ENCODE data around the gene TUT4. TPM values are rescaled to one million over a fixed set of nuclear protein-coding genes. Genes with fewer than 3 reads are reported as not detected.

Gene TUT4
- total and polyA plus RNA-seq, 7 donors, result 13.3 to 70.5 (median 50.3) TPM

DNA sequence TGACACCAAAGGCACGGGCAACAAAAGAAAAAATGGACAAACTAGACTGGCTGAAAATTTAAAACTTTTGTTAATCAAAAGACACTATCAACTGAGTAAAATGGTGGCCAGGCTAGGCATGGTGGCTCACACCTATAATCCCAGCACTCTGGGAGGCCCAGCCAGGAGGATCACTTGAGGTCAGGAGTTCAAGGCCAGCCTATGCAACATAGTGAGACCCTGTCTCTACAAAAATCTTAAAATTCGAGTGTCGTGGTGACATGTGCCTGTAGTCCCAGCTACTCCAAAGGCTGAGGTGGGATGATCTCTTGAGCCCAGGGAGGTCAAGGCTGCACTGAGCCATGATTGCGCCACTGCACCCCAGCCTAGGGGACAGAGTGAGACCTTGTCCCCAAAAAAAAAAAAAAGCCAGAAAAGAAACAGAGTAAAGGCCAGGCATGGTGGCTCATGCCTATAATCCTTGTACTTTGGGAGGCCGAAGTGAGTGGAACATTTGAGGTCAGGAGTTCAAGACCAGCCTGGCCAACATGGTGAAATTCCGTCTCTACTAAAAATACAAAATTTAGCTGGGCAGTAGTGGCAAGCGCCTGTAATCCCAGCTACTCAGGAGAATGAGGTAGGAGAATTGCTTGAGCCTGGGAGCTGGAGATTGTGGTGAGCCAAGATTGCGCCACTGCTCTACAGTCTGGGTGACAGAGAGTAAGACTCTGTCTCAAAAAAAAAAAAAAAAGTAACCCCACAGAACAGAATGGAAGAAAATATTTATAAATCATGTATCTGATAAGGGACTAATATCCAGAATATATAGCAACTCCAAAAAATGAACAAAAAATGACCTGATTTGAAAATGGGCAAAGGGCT, 8.0 kb downstream of the TUT4 start:
- Histone ChIP-seq H3K4me1 (peaks cover 18% of the 10 kb centered on the region), H3K36me3 (ENCODE audit: insufficient read depth in 1 of 2, low read depth in 1 of 2) (no peaks in the 10 kb centered on the region), H3K9me3 (peaks cover 28% of the 10 kb centered on the region), H3K27ac (no peak overlapping the region), H3K27me3 (ENCODE audit: insufficient read depth in 3 of 3, low read length in 2 of 3) (no peaks in the 10 kb centered on the region), H3K4me3 (no peak overlapping the region)
- DNase-seq, result no peak
- TF ChIP-seq, protein P1, sequence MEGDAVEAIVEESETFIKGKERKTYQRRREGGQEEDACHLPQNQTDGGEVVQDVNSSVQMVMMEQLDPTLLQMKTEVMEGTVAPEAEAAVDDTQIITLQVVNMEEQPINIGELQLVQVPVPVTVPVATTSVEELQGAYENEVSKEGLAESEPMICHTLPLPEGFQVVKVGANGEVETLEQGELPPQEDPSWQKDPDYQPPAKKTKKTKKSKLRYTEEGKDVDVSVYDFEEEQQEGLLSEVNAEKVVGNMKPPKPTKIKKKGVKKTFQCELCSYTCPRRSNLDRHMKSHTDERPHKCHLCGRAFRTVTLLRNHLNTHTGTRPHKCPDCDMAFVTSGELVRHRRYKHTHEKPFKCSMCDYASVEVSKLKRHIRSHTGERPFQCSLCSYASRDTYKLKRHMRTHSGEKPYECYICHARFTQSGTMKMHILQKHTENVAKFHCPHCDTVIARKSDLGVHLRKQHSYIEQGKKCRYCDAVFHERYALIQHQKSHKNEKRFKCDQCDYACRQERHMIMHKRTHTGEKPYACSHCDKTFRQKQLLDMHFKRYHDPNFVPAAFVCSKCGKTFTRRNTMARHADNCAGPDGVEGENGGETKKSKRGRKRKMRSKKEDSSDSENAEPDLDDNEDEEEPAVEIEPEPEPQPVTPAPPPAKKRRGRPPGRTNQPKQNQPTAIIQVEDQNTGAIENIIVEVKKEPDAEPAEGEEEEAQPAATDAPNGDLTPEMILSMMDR (IDR thresholded peaks at IDR 0.05), result no peak
- WGBS, 3 donors, result 97 to 98% (median 97%) methylated on average over 8 of the region's 8 CpGs
- ATAC-seq, result no peak
- intact Hi-C loops (cut with DNase I), result no loop called here

DNA sequence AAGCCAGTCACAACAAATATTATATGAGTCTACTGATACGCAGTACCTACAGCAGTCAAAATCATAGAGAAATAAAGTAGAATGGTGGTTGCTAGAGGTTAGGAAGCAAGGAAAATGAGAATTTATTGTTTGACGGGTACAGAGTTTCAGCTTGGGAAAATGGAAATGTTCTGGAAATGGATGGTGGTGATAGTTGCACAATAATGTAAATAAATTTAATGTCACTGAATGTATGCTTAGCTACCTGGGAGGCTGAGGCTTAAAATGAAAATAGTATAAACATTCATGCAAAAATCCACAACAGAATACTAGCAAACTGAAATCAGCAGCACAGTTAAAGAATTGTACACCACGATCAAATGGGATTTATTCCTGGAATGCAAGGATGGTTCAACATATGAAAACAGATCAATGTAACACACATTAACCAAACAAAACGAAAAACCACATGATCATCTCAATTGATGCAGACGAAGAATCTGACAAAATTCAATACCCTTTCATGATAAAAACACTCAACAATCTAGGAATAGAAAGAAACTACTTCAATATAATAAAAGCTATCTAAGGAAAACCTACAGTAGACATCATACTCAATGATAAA, 10.7 kb downstream of the TUT4 start:
- no peaks in the 10 kb centered on the region for H3K36me3 ChIP-seq (ENCODE audit: insufficient read depth in 1 of 2, low read depth in 1 of 2)
- H3K4me3 ChIP-seq, result no peak overlapping the region
- H3K27ac ChIP-seq, result no peak overlapping the region
- TF ChIP-seq, protein P1 (IDR thresholded peaks at IDR 0.05), result no peak
- peaks cover 28% of the 10 kb centered on the region for H3K9me3 ChIP-seq
- WGBS, 3 donors, result 93 to 97% (median 94%) methylated on average over 5 of the region's 5 CpGs
- intact Hi-C loops (cut with DNase I), result no loop called here
- H3K4me1 ChIP-seq, result peaks cover 12% of the 10 kb centered on the region
- ATAC-seq, result no peak
- H3K27me3 ChIP-seq (ENCODE audit: insufficient read depth in 3 of 3, low read length in 2 of 3), result no peaks in the 10 kb centered on the region
- DNase-seq, result no peak

DNA sequence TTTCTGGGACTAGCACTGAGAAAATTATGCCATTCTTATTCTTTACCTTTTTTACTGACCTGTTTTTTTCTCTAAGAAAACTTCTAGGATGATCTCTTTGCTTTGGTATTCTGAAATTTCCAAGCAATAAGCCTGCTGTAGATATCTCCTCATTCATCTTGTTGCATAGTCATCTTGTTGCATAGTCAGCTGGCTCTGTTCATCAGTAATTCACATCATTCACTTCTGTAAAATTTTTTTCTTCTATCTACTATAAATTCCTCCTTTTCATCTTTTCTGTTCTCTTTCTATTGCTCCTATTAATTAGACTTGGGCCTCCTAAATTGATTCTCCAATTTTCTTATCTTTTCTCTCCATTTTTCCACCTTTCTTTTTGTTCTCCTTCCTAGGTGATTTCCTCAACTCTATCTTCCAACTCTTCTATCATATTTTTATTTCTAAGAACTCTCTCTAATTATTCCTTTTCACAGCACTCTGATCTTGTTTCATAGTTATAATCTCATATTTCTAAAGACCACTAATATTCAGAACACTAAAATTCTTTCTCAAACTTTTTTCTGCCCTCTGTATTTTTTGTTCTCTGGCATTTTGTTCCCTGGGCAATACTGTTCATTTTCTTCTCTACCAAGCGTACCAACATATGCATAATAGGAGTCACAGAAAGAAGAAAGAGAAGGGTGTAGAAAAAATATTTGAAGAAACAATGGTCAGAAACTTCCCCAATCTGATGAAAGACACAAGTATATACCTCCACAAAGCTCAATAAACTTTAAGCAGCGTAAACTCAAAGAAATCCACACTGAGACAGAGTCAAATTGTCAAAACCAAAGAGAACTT, 17.7 kb downstream of the TUT4 start:
- no peak for ATAC-seq
- Histone ChIP-seq H3K27me3 (ENCODE audit: insufficient read depth in 3 of 3, low read length in 2 of 3) (no peaks in the 10 kb centered on the region), H3K4me3 (no peak overlapping the region), H3K36me3 (ENCODE audit: insufficient read depth in 1 of 2, low read depth in 1 of 2) (no peaks in the 10 kb centered on the region), H3K27ac (no peak overlapping the region), H3K4me1 (peaks cover 34% of the 10 kb centered on the region), H3K9me3 (peaks cover 10% of the 10 kb centered on the region)
- TF ChIP-seq, protein P1 (IDR thresholded peaks at IDR 0.05), result no peak
- intact Hi-C loops (cut with DNase I), result no loop called here
- 95 to 100% (median 97%) methylated on average over 2 of the region's 2 CpGs for WGBS, 3 donors
- DNase-seq, result no peak

DNA sequence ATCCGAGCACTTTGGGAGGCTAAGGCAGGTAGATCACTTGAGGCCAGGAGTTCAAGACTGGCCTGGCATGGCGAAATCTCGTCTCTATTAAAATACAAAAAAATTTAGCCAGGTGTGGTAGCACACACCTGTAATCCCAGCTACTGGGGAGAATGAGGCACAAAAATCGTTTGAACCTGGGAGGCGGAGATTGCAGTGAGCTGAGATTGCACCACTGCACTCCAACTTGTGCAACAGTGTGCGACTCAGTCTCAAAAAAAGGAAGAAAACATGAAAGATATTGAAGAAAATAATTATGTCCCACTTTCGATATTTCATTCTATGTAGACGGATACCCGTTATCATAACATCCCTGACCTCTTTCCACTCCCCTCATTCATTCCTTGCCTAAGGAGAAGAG, 19.2 kb downstream of the TUT4 start:
- Histone ChIP-seq H3K9me3 (peaks cover 10% of the 10 kb centered on the region), H3K36me3 (ENCODE audit: insufficient read depth in 1 of 2, low read depth in 1 of 2) (no peaks in the 10 kb centered on the region), H3K27ac (no peak overlapping the region), H3K27me3 (ENCODE audit: insufficient read depth in 3 of 3, low read length in 2 of 3) (no peaks in the 10 kb centered on the region), H3K4me3 (no peak overlapping the region), H3K4me1 (peaks cover 33% of the 10 kb centered on the region)
- intact Hi-C loops (cut with DNase I), result no loop called here
- ATAC-seq (no peak), DNase-seq (no peak)
- 86 to 97% (median 94%) methylated on average over 9 of the region's 9 CpGs for WGBS, 3 donors
- TF ChIP-seq, protein P1 (IDR thresholded peaks at IDR 0.05), result no peak

Data from psoas muscle (tissue), 8 donors.